ENCODE data around the gene RTP3. TPM values are rescaled to one million over a fixed set of nuclear protein-coding genes. Genes with fewer than 3 reads are reported as not detected.

The RTP3 gene
- total and polyA plus RNA-seq, 2 experiments from 2014 or later: 0.16 TPM; not detected in 1

DNA sequence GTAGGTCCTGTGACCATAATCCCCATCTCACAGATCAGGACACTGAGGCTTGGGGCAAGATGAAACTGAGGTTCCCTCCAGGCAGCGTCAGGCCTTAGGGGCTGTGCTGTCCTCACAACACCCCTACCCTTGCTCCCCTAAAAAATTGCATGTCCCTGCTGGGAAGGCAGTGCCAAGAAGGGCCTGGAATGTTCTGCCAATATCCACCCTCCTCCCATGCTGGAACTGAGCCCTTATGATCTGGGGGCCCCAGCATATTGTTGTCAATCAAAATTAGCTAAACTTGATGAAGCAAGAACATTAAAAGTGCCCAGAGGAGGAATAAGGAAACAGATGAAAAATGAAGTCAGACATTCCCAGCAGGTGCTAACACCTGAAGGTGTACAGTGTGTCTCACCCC lies 13.4 kb upstream of the RTP3 start:
- H3K9me2 ChIP-seq (ENCODE audit: insufficient read depth): no peaks in the 10 kb centered on the region
- no peak overlapping the region for H3K27ac ChIP-seq (ENCODE audit: low read depth)
- no peaks in the 10 kb centered on the region for H3K79me2 ChIP-seq (replicated peaks; ENCODE audit: insufficient read depth)
- H2AFZ ChIP-seq: no peak overlapping the region
- H3K36me3 ChIP-seq (ENCODE audit: insufficient read depth): no peaks in the 10 kb centered on the region
- no peaks in the 10 kb centered on the region for H3K4me1 ChIP-seq (ENCODE audit: insufficient read depth)
- no peak overlapping the region for H3K4me3 Mint-ChIP-seq
- H3K4me1 Mint-ChIP-seq: peaks cover 5% of the 10 kb centered on the region
- DNase-seq (ENCODE audit: low spot score): no peak
- no peaks in the 10 kb centered on the region for H4K20me1 ChIP-seq (replicated peaks; ENCODE audit: insufficient read depth)
- 0 out of 3 replicates have a peak, but pooled peaks cover 3% of the 10 kb centered on the region for H3K9me3 Mint-ChIP-seq
- ATAC-seq: no peak
- peaks cover 3% of the 10 kb centered on the region for H3K27me3 Mint-ChIP-seq (ENCODE audit: insufficient read depth, low read depth, poor library complexity)
- no peak for TF ChIP-seq CREB1 (CRISPR knock-in tag; IDR thresholded peaks at IDR 0.05; ENCODE audit: low read depth)
- TF ChIP-seq, protein P1, sequence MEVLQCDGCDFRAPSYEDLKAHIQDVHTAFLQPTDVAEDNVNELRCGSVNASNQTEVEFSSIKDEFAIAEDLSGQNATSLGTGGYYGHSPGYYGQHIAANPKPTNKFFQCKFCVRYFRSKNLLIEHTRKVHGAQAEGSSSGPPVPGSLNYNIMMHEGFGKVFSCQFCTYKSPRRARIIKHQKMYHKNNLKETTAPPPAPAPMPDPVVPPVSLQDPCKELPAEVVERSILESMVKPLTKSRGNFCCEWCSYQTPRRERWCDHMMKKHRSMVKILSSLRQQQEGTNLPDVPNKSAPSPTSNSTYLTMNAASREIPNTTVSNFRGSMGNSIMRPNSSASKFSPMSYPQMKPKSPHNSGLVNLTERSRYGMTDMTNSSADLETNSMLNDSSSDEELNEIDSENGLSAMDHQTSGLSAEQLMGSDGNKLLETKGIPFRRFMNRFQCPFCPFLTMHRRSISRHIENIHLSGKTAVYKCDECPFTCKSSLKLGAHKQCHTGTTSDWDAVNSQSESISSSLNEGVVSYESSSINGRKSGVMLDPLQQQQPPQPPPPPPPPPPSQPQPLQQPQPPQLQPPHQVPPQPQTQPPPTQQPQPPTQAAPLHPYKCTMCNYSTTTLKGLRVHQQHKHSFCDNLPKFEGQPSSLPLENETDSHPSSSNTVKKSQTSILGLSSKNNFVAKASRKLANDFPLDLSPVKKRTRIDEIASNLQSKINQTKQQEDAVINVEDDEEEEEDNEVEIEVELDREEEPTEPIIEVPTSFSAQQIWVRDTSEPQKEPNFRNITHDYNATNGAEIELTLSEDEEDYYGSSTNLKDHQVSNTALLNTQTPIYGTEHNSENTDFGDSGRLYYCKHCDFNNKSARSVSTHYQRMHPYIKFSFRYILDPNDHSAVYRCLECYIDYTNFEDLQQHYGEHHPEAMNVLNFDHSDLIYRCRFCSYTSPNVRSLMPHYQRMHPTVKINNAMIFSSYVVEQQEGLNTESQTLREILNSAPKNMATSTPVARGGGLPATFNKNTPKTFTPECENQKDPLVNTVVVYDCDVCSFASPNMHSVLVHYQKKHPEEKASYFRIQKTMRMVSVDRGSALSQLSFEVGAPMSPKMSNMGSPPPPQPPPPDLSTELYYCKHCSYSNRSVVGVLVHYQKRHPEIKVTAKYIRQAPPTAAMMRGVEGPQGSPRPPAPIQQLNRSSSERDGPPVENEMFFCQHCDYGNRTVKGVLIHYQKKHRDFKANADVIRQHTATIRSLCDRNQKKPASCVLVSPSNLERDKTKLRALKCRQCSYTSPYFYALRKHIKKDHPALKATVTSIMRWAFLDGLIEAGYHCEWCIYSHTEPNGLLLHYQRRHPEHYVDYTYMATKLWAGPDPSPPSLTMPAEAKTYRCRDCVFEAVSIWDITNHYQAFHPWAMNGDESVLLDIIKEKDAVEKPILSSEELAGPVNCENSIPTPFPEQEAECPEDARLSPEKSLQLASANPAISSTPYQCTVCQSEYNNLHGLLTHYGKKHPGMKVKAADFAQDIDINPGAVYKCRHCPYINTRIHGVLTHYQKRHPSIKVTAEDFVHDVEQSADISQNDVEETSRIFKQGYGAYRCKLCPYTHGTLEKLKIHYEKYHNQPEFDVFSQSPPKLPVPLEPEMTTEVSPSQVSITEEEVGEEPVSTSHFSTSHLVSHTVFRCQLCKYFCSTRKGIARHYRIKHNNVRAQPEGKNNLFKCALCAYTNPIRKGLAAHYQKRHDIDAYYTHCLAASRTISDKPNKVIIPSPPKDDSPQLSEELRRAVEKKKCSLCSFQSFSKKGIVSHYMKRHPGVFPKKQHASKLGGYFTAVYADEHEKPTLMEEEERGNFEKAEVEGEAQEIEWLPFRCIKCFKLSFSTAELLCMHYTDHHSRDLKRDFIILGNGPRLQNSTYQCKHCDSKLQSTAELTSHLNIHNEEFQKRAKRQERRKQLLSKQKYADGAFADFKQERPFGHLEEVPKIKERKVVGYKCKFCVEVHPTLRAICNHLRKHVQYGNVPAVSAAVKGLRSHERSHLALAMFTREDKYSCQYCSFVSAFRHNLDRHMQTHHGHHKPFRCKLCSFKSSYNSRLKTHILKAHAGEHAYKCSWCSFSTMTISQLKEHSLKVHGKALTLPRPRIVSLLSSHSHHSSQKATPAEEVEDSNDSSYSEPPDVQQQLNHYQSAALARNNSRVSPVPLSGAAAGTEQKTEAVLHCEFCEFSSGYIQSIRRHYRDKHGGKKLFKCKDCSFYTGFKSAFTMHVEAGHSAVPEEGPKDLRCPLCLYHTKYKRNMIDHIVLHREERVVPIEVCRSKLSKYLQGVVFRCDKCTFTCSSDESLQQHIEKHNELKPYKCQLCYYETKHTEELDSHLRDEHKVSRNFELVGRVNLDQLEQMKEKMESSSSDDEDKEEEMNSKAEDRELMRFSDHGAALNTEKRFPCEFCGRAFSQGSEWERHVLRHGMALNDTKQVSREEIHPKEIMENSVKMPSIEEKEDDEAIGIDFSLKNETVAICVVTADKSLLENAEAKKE (CRISPR knock-in tag; IDR thresholded peaks at IDR 0.05): no peak
- no peak for TF ChIP-seq STAT1 (IDR thresholded peaks at IDR 0.05; ENCODE audit: unreplicated experiment)
- TF ChIP-seq POLR2AphosphoS5 (IDR thresholded peaks at IDR 0.05; ENCODE audit: low read depth): no peak
- no peak for TF ChIP-seq JUNB (IDR thresholded peaks at IDR 0.05; ENCODE audit: unreplicated experiment)
- TF ChIP-seq, protein P2, sequence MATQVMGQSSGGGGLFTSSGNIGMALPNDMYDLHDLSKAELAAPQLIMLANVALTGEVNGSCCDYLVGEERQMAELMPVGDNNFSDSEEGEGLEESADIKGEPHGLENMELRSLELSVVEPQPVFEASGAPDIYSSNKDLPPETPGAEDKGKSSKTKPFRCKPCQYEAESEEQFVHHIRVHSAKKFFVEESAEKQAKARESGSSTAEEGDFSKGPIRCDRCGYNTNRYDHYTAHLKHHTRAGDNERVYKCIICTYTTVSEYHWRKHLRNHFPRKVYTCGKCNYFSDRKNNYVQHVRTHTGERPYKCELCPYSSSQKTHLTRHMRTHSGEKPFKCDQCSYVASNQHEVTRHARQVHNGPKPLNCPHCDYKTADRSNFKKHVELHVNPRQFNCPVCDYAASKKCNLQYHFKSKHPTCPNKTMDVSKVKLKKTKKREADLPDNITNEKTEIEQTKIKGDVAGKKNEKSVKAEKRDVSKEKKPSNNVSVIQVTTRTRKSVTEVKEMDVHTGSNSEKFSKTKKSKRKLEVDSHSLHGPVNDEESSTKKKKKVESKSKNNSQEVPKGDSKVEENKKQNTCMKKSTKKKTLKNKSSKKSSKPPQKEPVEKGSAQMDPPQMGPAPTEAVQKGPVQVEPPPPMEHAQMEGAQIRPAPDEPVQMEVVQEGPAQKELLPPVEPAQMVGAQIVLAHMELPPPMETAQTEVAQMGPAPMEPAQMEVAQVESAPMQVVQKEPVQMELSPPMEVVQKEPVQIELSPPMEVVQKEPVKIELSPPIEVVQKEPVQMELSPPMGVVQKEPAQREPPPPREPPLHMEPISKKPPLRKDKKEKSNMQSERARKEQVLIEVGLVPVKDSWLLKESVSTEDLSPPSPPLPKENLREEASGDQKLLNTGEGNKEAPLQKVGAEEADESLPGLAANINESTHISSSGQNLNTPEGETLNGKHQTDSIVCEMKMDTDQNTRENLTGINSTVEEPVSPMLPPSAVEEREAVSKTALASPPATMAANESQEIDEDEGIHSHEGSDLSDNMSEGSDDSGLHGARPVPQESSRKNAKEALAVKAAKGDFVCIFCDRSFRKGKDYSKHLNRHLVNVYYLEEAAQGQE (IDR thresholded peaks at IDR 0.05; ENCODE audit: unreplicated experiment): no peak
- TF ChIP-seq, protein P3, sequence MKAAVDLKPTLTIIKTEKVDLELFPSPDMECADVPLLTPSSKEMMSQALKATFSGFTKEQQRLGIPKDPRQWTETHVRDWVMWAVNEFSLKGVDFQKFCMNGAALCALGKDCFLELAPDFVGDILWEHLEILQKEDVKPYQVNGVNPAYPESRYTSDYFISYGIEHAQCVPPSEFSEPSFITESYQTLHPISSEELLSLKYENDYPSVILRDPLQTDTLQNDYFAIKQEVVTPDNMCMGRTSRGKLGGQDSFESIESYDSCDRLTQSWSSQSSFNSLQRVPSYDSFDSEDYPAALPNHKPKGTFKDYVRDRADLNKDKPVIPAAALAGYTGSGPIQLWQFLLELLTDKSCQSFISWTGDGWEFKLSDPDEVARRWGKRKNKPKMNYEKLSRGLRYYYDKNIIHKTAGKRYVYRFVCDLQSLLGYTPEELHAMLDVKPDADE (IDR thresholded peaks at IDR 0.05): no peak
- TF ChIP-seq NANOG (IDR thresholded peaks at IDR 0.05; ENCODE audit: borderline replicate concordance): no peak
- TF ChIP-seq EZH2phosphoT487 (IDR thresholded peaks at IDR 0.05; ENCODE audit: unreplicated experiment): no peak
- no peak for TF ChIP-seq ZNF331 (CRISPR knock-in tag; IDR thresholded peaks at IDR 0.05; ENCODE audit: low read depth)
- no peak for TF ChIP-seq EZH2 (IDR thresholded peaks at IDR 0.05; ENCODE audit: low read depth, unreplicated experiment)
- TF ChIP-seq, protein P4, sequence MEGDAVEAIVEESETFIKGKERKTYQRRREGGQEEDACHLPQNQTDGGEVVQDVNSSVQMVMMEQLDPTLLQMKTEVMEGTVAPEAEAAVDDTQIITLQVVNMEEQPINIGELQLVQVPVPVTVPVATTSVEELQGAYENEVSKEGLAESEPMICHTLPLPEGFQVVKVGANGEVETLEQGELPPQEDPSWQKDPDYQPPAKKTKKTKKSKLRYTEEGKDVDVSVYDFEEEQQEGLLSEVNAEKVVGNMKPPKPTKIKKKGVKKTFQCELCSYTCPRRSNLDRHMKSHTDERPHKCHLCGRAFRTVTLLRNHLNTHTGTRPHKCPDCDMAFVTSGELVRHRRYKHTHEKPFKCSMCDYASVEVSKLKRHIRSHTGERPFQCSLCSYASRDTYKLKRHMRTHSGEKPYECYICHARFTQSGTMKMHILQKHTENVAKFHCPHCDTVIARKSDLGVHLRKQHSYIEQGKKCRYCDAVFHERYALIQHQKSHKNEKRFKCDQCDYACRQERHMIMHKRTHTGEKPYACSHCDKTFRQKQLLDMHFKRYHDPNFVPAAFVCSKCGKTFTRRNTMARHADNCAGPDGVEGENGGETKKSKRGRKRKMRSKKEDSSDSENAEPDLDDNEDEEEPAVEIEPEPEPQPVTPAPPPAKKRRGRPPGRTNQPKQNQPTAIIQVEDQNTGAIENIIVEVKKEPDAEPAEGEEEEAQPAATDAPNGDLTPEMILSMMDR (conservative IDR thresholded peaks at IDR 0.05; ENCODE audit: low read depth in 2 of 2): no peak
- TF ChIP-seq ZNF114 (CRISPR knock-in tag; IDR thresholded peaks at IDR 0.05): no peak
- no peaks in the 10 kb centered on the region for H3K36me3 Mint-ChIP-seq (ENCODE audit: low read depth)
- H3K4me3 ChIP-seq: no peak overlapping the region
- H3K27me3 ChIP-seq (ENCODE audit: insufficient read depth): no peaks in the 10 kb centered on the region
- H3K27ac Mint-ChIP-seq: no peak overlapping the region
- H3K4me2 ChIP-seq: no peak overlapping the region
- H3F3A ChIP-seq (replicated peaks; ENCODE audit: low read depth): peaks cover 5% of the 10 kb centered on the region; the same call in 1 of the 2 replicates

All from GM23338 (cell line).